Measurements from ENCODE around the gene ZNF70. TPM values are rescaled to one million over a fixed set of nuclear protein-coding genes. Genes with fewer than 3 reads are reported as not detected.

ZNF70 gene
- total RNA-seq, 5 donors from 2014 or later (not counting 1 experiment from before 2014, with no cell fraction given) = 3.2 to 6.4 (median 5.8) TPM

GRCh38 chr22:23769321-23769965, 18.5 kb upstream of the ZNF70 start:
- no peak overlapping the region for H3K27ac ChIP-seq (ENCODE audit: low read length)
- Mint-ChIP-seq H3K4me1 (peaks cover 39 to 51% (median 40%) of the 10 kb centered on the region in 3 donors), H3K27me3 (no peaks in the 10 kb centered on the region), H3K36me3 (no peaks in the 10 kb centered on the region), H3K9me3 (no peaks in the 10 kb centered on the region), H3K27ac (no peak overlapping the region), H3K4me3 (peak overlapping the region; percentile 36 to 82 (median 55))
- no peaks in the 10 kb centered on the region for H3K9me3 ChIP-seq
- CTCF ChIA-PET = interaction anchor here in 1 of 2 donors (0.9 kb wide), 1 partner anchor 17 kb away, joined by 4 read pairs; no protein-coding TSS in a partner anchor
- H3K4me1 ChIP-seq (ENCODE audit: control insufficient read depth in 1 of 2, extremely low read depth in 1 of 2, insufficient read depth in 2 of 2, low read length in 2 of 2) = peaks cover 16 to 68% of the 10 kb centered on the region in 2 experiments
- POLR2A ChIA-PET = interaction anchor here in 1 of 2 donors (0.5 to 0.7 kb wide), 2 partner anchors 14 to 159 kb away, joined by 3 to 8 read pairs; no protein-coding TSS in a partner anchor
- H3K4me3 ChIP-seq (ENCODE audit: control insufficient read depth in 1 of 2, extremely low read depth in 1 of 2, low read length in 1 of 2) = no peak overlapping the region
- ATAC-seq (replicated peaks in 1 of 4) (no peak), DNase-seq (no peak)
- peaks cover 0 to 2% of the 10 kb centered on the region in 2 donors for H3K36me3 ChIP-seq (ENCODE audit: control insufficient read depth in 2 of 2, extremely low read depth in 1 of 2, insufficient read depth in 1 of 2, low read length in 1 of 2)
- 70% methylated on average over 4 of the region's 6 CpGs for WGBS (ENCODE audit: insufficient coverage)
- peaks cover 0 to 17% of the 10 kb centered on the region in 2 experiments for H3K27me3 ChIP-seq (replicated peaks in 1 of 2; ENCODE audit: control insufficient read depth in 2 of 2, extremely low read depth in 1 of 2, insufficient read depth in 2 of 2, low read length in 1 of 2)

DNA sequence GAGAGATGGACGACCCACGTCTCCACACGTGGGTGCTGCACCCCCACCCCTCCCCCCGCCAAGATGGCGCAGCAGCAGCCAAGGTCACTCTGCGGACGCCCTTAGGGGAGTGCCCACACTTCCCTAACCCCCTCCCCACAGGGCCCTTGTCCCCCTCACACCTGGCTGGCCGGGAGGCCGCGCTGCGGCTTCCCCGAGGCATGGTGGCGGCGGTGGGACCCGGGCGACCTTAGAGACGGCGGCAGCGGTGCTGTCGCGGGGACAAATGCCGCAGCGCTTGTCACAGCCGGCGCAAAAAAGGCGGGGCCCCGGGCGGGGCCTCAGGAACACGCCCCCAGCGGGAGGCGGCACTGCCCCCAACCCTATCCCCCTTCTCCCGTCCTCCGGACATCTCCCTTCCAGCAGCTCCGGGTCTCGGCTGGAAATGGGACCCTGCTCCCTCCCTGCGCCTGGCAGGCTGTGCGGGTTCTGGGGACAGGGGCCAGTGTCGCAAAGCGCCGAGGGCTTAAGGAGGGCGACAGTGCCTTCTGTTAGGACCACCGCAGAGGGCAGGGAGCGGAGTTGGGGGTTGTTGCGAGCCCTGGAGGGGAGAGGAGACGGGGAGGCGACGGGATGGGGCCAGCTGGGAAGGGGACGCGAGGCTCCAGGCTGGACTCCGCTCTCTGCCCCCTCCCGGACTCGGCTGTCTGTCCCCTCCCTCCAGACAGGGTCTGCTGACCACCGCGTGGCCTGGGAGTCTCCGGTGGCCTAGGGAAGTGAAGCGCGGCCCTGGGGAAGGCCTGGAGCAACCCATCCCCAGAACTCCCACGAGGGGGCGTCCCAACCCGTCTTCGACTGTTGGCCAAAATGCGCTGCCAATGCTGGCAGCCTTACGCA, 17.0 kb upstream of the ZNF70 start, which contains the start of gene CHCHD10:
CHCHD10 (minus strand) TSS at position 300 of the 876 bp plus-strand sequence; CDS start at position 202, 98 bp downstream.
- H3K9me3 Mint-ChIP-seq = no peaks in the 10 kb centered on the region
- H3K4me3 Mint-ChIP-seq = peak within 1 kb of the TSS; percentile 78 to 84 (median 82)
- Histone ChIP-seq H3K27me3 (replicated peaks in 1 of 2; ENCODE audit: control insufficient read depth in 2 of 2, extremely low read depth in 1 of 2, insufficient read depth in 2 of 2, low read length in 1 of 2) (peaks cover 0 to 12% of the 10 kb centered on the region in 2 experiments), H3K4me1 (ENCODE audit: control insufficient read depth in 1 of 2, extremely low read depth in 1 of 2, insufficient read depth in 2 of 2, low read length in 2 of 2) (peaks cover 25 to 78% of the 10 kb centered on the region in 2 experiments), H3K27ac (ENCODE audit: low read length) (peak within 1 kb of the TSS; percentile 13), H3K36me3 (ENCODE audit: control insufficient read depth in 2 of 2, extremely low read depth in 1 of 2, insufficient read depth in 1 of 2, low read length in 1 of 2) (peaks cover 2 to 3% of the 10 kb centered on the region in 2 donors), H3K4me3 (ENCODE audit: control insufficient read depth in 1 of 2, extremely low read depth in 1 of 2, low read length in 1 of 2) (peak within 1 kb of the TSS; percentile 74 to 81), H3K9me3 (no peaks in the 10 kb centered on the region)
- WGBS (ENCODE audit: insufficient coverage) = 2% methylated on average over 55 of the region's 63 CpGs
- H3K4me1 Mint-ChIP-seq = peaks cover 40 to 61% (median 46%) of the 10 kb centered on the region in 3 donors
- ATAC-seq (replicated peaks in 1 of 4) (peak; percentile 67 to 80 (median 76)), DNase-seq (peak; percentile 46 to 79 (median 66))
- H3K27me3 Mint-ChIP-seq = no peaks in the 10 kb centered on the region
- POLR2A ChIA-PET = no interaction called here
- no peaks in the 10 kb centered on the region for H3K36me3 Mint-ChIP-seq
- CTCF ChIA-PET = interaction anchor here (0.6 to 1.2 kb wide), 2 partner anchors 16 to 17 kb away, joined by 3 to 5 read pairs; partner anchors contain the start of gene ZNF70 (in 1 of the 2)
- peak within 1 kb of the TSS; percentile 46 to 75 for H3K27ac Mint-ChIP-seq

DNA sequence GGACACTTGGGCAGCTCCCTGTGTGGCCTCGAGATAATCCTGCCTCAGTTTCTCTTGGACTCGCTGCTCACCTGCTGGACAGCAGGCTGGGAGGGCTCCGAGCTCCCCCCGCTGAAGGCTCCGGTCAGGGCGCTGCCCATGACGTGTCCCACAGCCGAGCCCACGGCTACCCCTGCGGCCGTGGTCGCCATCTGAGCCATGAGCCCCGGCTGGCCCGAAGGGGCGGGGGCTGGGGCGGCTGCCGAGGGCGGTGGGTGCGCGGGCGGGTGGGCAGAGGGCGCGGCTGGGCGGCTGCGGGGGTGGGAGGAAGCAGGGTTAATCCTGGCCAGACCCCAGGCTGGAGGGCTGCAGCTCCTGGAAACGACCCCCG, 16.4 kb upstream of the ZNF70 start:
- H3K4me3 Mint-ChIP-seq = peak overlapping the region; percentile 72 to 82 (median 78)
- H3K27ac Mint-ChIP-seq = peak overlapping the region in 1 of 2 donors; percentile 64
- Histone ChIP-seq H3K4me3 (ENCODE audit: control insufficient read depth in 1 of 2, extremely low read depth in 1 of 2, low read length in 1 of 2) (peak overlapping the region; percentile 74 to 81), H3K27me3 (replicated peaks in 1 of 2; ENCODE audit: control insufficient read depth in 2 of 2, extremely low read depth in 1 of 2, insufficient read depth in 2 of 2, low read length in 1 of 2) (peaks cover 0 to 9% of the 10 kb centered on the region in 2 experiments), H3K36me3 (ENCODE audit: control insufficient read depth in 2 of 2, extremely low read depth in 1 of 2, insufficient read depth in 1 of 2, low read length in 1 of 2) (peaks cover 2 to 3% of the 10 kb centered on the region in 2 donors), H3K27ac (ENCODE audit: low read length) (no peak overlapping the region), H3K9me3 (no peaks in the 10 kb centered on the region), H3K4me1 (ENCODE audit: control insufficient read depth in 1 of 2, extremely low read depth in 1 of 2, insufficient read depth in 2 of 2, low read length in 2 of 2) (peaks cover 24 to 80% of the 10 kb centered on the region in 2 experiments)
- POLR2A ChIA-PET = no interaction called here
- H3K36me3 Mint-ChIP-seq = no peaks in the 10 kb centered on the region
- WGBS (ENCODE audit: insufficient coverage) = 9% methylated on average over 26 of the region's 27 CpGs
- ATAC-seq (replicated peaks in 1 of 4) = no peak
- H3K4me1 Mint-ChIP-seq = peaks cover 43 to 65% (median 50%) of the 10 kb centered on the region in 3 donors
- no peak for DNase-seq
- H3K9me3 Mint-ChIP-seq = no peaks in the 10 kb centered on the region
- CTCF ChIA-PET = interaction anchor here (0.5 to 1.2 kb wide), 6 partner anchors 10 to 128 kb away, joined by 3 to 7 read pairs (median 4); partner anchors contain the start of gene ZNF70 (in 1 of the 2)
- H3K27me3 Mint-ChIP-seq = no peaks in the 10 kb centered on the region

DNA sequence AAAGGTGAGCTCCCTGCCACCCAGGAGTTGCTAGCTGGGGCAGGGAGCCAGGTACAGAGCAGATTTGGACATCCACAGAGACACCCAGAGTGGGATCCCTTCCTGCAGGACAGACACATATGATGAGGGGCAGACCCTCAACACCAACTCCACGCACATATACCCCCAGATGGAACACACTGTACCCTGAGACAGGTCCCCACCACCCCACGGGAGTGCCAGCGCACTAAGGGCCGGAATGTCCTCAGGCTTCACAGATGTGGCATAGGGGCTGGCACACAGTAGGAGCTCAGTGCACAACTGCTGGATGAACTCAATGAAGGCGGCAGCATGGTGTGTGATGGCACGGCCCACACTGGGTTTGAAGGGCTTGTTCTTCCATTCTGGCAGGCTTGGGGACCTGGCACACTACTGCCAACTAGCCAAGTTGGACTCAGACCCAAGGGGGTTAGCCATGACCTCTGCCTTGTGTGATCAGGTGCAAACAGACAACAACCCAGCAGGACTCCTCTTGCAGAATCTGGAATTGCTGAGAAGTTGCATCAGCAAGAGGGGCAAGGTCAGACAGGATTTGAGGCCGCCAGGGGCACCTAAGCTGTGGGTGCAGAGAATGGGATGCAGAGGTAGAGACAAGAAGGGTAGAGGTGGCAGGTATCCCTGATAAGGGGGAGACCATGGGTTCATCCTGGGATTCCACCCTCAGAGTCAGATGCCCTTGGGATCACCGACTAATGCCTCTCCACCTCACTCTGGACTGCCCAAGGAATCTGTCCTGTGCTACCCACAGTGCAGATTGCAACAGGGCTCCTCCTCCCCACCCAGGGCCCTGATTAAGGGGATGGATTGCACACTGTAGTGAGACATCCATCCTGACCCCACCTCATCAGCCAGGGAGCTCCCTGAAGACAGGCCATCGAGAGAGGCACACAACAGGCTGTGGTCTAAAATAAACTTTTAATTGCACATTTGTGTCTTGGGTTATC, 14.3 kb upstream of the ZNF70 start:
- DNase-seq (no peak), ATAC-seq (replicated peaks in 1 of 4) (no peak)
- peaks cover 0 to 7% of the 10 kb centered on the region in 2 experiments for H3K27me3 ChIP-seq (replicated peaks in 1 of 2; ENCODE audit: control insufficient read depth in 2 of 2, extremely low read depth in 1 of 2, insufficient read depth in 2 of 2, low read length in 1 of 2)
- no peak overlapping the region for H3K27ac ChIP-seq (ENCODE audit: low read length)
- 97% methylated on average over 8 of the region's 9 CpGs for WGBS (ENCODE audit: insufficient coverage)
- ChIA-PET POLR2A (no interaction called here), CTCF (no interaction called here)
- Mint-ChIP-seq H3K27ac (peak overlapping the region in 1 of 2 donors; percentile 72), H3K4me1 (peaks cover 28 to 53% (median 42%) of the 10 kb centered on the region in 3 donors), H3K9me3 (no peaks in the 10 kb centered on the region), H3K27me3 (no peaks in the 10 kb centered on the region), H3K4me3 (peak overlapping the region; percentile 25 to 56 (median 47)), H3K36me3 (no peaks in the 10 kb centered on the region)
- H3K4me3 ChIP-seq (ENCODE audit: control insufficient read depth in 1 of 2, extremely low read depth in 1 of 2, low read length in 1 of 2) = no peak overlapping the region
- no peaks in the 10 kb centered on the region for H3K9me3 ChIP-seq
- peaks cover 2 to 3% of the 10 kb centered on the region in 2 donors for H3K36me3 ChIP-seq (ENCODE audit: control insufficient read depth in 2 of 2, extremely low read depth in 1 of 2, insufficient read depth in 1 of 2, low read length in 1 of 2)
- peaks cover 18 to 60% of the 10 kb centered on the region in 2 experiments for H3K4me1 ChIP-seq (ENCODE audit: control insufficient read depth in 1 of 2, extremely low read depth in 1 of 2, insufficient read depth in 2 of 2, low read length in 2 of 2)

DNA sequence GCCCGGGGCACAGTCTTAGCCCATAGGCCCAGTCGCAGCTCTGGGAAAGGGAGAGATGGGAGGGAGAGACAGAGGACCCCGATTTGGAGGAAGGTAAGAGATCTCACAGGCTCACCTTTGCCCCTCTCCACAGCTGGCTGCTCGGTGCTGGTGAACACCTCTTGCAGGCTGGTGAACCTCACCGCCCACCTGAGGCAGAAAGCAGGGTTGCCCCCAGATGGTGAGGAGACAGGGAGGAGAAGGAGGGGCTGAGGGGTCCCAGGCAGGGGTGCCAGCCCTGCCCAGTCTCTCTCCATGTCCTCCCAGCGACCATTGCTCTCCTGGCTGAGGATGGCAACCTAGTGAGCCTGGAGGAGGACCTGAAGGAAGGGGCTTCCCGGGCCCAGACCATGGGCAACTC, 13.0 kb upstream of the ZNF70 start:
- H3K4me1 Mint-ChIP-seq = peaks cover 28 to 49% (median 42%) of the 10 kb centered on the region in 3 donors
- ChIA-PET CTCF (no interaction called here), POLR2A (no interaction called here)
- no peak for ATAC-seq (replicated peaks in 1 of 4)
- H3K27ac Mint-ChIP-seq = peak overlapping the region; percentile 63 to 90
- peaks cover 18 to 59% of the 10 kb centered on the region in 2 experiments for H3K4me1 ChIP-seq (ENCODE audit: control insufficient read depth in 1 of 2, extremely low read depth in 1 of 2, insufficient read depth in 2 of 2, low read length in 2 of 2)
- H3K4me3 Mint-ChIP-seq = peak overlapping the region; percentile 64 to 84 (median 71)
- no peak overlapping the region for H3K27ac ChIP-seq (ENCODE audit: low read length)
- H3K9me3 Mint-ChIP-seq = no peaks in the 10 kb centered on the region
- no peaks in the 10 kb centered on the region for H3K36me3 Mint-ChIP-seq
- H3K36me3 ChIP-seq (ENCODE audit: control insufficient read depth in 2 of 2, extremely low read depth in 1 of 2, insufficient read depth in 1 of 2, low read length in 1 of 2) = peaks cover 2 to 3% of the 10 kb centered on the region in 2 donors
- H3K4me3 ChIP-seq (ENCODE audit: control insufficient read depth in 1 of 2, extremely low read depth in 1 of 2, low read length in 1 of 2) = peak overlapping the region; percentile 43 to 44
- H3K9me3 ChIP-seq = no peaks in the 10 kb centered on the region
- DNase-seq = no peak
- WGBS (ENCODE audit: insufficient coverage) = 66% methylated on average over 3 of the region's 7 CpGs
- peaks cover 0 to 1% of the 10 kb centered on the region in 2 experiments for H3K27me3 ChIP-seq (replicated peaks in 1 of 2; ENCODE audit: control insufficient read depth in 2 of 2, extremely low read depth in 1 of 2, insufficient read depth in 2 of 2, low read length in 1 of 2)
- H3K27me3 Mint-ChIP-seq = no peaks in the 10 kb centered on the region
